DOHH2 (cell line): ENCODE measurements around the gene FANCL.

Source experiments
- EZH2phosphoT487 ChIP-seq: fragments of 200-600 bp; sonication (generic); IDR thresholded peaks from 2 replicates; pipeline ENCODE4 v1.6.1; 2017; ENCODE audit warnings: borderline replicate concordance, mild to moderate bottlenecking, antibody characterized with exemption, low read length, moderate library complexity, mixed read lengths
- TF ChIP-seq, protein P1 (sequence below): fragments of 200-600 bp; sonication (generic); IDR thresholded peaks from one replicate; pipeline ENCODE4 v1.5.1; 2014; ENCODE audit warnings: antibody characterized with exemption, mild to moderate bottlenecking, low read depth, low read length; ENCODE audit not compliant: poor library complexity, severe bottlenecking

GRCh38 chr2:58133395-58133794 is 107.7 kb downstream of the FANCL start:
- TF ChIP-seq, protein P1, sequence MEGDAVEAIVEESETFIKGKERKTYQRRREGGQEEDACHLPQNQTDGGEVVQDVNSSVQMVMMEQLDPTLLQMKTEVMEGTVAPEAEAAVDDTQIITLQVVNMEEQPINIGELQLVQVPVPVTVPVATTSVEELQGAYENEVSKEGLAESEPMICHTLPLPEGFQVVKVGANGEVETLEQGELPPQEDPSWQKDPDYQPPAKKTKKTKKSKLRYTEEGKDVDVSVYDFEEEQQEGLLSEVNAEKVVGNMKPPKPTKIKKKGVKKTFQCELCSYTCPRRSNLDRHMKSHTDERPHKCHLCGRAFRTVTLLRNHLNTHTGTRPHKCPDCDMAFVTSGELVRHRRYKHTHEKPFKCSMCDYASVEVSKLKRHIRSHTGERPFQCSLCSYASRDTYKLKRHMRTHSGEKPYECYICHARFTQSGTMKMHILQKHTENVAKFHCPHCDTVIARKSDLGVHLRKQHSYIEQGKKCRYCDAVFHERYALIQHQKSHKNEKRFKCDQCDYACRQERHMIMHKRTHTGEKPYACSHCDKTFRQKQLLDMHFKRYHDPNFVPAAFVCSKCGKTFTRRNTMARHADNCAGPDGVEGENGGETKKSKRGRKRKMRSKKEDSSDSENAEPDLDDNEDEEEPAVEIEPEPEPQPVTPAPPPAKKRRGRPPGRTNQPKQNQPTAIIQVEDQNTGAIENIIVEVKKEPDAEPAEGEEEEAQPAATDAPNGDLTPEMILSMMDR, result no peak
- no peak for TF ChIP-seq EZH2phosphoT487
